ENCODE measurements around the gene MYG1.

DNA sequence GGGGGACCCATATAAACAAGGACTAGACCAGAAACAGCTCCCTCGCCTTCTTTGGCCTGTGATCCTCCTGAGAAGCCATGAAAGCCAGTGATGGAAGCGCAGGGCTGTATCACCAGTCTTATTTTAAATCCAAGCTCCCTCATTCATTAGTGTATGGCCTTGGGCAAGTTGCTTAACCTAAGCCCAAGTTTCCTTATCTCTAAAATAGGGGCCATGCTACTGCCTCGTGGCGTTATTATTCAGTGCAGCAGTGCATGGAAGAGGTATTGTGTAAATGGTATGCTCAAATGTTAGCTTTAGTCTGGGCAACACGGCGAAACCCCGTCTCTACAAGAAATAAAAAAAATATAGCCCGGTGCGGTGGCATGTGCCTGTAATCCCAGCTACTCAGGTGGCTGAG lies 21.5 kb upstream of the MYG1 start:
- TF ChIP-seq, protein P1, sequence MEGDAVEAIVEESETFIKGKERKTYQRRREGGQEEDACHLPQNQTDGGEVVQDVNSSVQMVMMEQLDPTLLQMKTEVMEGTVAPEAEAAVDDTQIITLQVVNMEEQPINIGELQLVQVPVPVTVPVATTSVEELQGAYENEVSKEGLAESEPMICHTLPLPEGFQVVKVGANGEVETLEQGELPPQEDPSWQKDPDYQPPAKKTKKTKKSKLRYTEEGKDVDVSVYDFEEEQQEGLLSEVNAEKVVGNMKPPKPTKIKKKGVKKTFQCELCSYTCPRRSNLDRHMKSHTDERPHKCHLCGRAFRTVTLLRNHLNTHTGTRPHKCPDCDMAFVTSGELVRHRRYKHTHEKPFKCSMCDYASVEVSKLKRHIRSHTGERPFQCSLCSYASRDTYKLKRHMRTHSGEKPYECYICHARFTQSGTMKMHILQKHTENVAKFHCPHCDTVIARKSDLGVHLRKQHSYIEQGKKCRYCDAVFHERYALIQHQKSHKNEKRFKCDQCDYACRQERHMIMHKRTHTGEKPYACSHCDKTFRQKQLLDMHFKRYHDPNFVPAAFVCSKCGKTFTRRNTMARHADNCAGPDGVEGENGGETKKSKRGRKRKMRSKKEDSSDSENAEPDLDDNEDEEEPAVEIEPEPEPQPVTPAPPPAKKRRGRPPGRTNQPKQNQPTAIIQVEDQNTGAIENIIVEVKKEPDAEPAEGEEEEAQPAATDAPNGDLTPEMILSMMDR (IDR thresholded peaks at IDR 0.05): no peak
- TF ChIP-seq EP300 (IDR thresholded peaks at IDR 0.05) (no peak), POLR2A (IDR thresholded peaks at IDR 0.05) (no peak), POLR2AphosphoS5 (IDR thresholded peaks at IDR 0.05) (no peak)

Data from suprapubic skin (tissue), 4 donors.